ENCODE results near the gene OR2C3.

DNA sequence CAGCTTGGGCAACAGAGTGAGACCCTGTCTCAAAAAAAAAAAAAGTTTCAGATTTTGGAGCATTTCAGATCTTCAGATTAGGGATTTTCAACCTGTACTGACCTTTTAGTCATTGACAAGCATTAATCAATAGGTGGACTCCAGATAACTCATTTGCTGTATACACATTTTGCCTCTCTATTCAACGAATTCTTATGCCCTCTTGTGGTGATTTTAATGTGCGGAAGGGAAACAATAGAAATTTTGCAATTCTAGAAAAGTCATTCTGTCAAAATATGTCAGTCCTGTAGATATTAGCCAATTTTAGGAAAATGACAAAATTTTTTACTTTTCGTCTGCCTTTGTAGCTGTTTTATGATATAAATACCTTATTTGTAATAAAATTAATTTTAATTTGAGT lies 40.3 kb upstream of the OR2C3 start:
- TF ChIP-seq CTCF (IDR thresholded peaks at IDR 0.05) (no peak), POLR2A (IDR thresholded peaks at IDR 0.05) (no peak)
